Measurements from ENCODE around the gene TREML1. TPM values are rescaled to one million over a fixed set of nuclear protein-coding genes. Genes with fewer than 3 reads are reported as not detected.
"Not testable (repeated sequence)": the region's sequence is repeated elsewhere in the genome, so short reads cannot be mapped to it uniquely, and the experiment has no call there.

Gene TREML1
- total and polyA plus RNA-seq, 9 of the 15 experiments (the other 6 are each of a cell fraction or from before 2014, with no cell fraction given): not detected

GRCh38 chr6:41119508-41119907, 34.6 kb downstream of the TREML1 start (continued):
- TF ChIP-seq CREB3L1 (IDR thresholded peaks at IDR 0.05; ENCODE audit: borderline replicate concordance, low read depth) (no peak), PYGO2 (tag; IDR thresholded peaks at IDR 0.05) (no peak), MEIS2 (IDR thresholded peaks at IDR 0.05; ENCODE audit: partially characterized antibody) (no peak), NFE2 (IDR thresholded peaks at IDR 0.05; ENCODE audit: low read depth) (no peak), CREB1 (IDR thresholded peaks at IDR 0.05) (no peak), CREB1 (CRISPR knock-in tag; IDR thresholded peaks at IDR 0.05) (no peak), MCM7 (IDR thresholded peaks at IDR 0.05) (no peak), NFATC3 (IDR thresholded peaks at IDR 0.05) (no peak)

GRCh38 chr6:41115027-41115426, 39.1 kb downstream of the TREML1 start:
- in situ Hi-C loops (cut with MboI); H3K79me2 ChIP-seq (ENCODE audit: control insufficient read depth, insufficient read depth, low read length); H3K27ac ChIP-seq (ENCODE audit: extremely low read depth, low read depth, low read length); H4K20me1 ChIP-seq (replicated peaks; ENCODE audit: control insufficient read depth, insufficient read depth, low read length); H3K4me2 ChIP-seq (ENCODE audit: insufficient read depth, low read length); H3K27me3 ChIP-seq (ENCODE audit: control insufficient read depth in 2 of 2, insufficient read depth in 2 of 2, low read length in 2 of 2); H3K9me3 ChIP-seq (replicated peaks; ENCODE audit: control insufficient read depth, insufficient read depth, low read depth, low read length); CTCF ChIA-PET (ENCODE audit: low intra/inter-chr PET ratio); H2AFZ ChIP-seq (ENCODE audit: low read depth, low read length); H3K9ac ChIP-seq (ENCODE audit: insufficient read depth in 1 of 2, low read depth in 2 of 2, low read length in 2 of 2); BruUV-seq (replicated peaks); DNase-seq (ENCODE audit: extremely low read depth in 1 of 4, low spot score in 3 of 4); H3K9me1 ChIP-seq (ENCODE audit: control insufficient read depth, insufficient read depth, low read length); intact Hi-C loops (cut with micrococcal nuclease); FAIRE-seq; POLR2A ChIA-PET; H3K36me3 ChIP-seq (ENCODE audit: control insufficient read depth, insufficient read depth, low read length); H3K4me1 ChIP-seq (replicated peaks in 1 of 2; ENCODE audit: control insufficient read depth in 2 of 2, insufficient read depth in 2 of 2, low read length in 2 of 2); H3K4me3 ChIP-seq; ATAC-seq: not testable (repeated sequence)
- WGBS (ENCODE audit: insufficient coverage, low coverage, missing lambda C conversion rate): 0% methylated on average over 2 of the region's 2 CpGs

Data from K562 (cell line).